IMR-90 (cell line): Measurements from ENCODE around the gene TRIM17. TPM values are rescaled to one million over a fixed set of nuclear protein-coding genes. Genes with fewer than 3 reads are reported as not detected.

Source experiments
- ATAC-seq: fragments of 200-7000 bp; cut with Tn5 transposase; 2 replicates; pipeline ENCODE4 v1.9.1; 2020; ENCODE audit warnings: low read depth, mild to moderate bottlenecking, moderate library complexity
- BruUV-seq: library from RNA; stranded (reverse); fragments of 400-500 nt; replicated peaks from 2 replicates; lab custom pipeline; 2021; lab: Mats Ljungman, UMichigan
- CTCF ChIA-PET: fragments of 300-600 bp; formaldehyde crosslinking; extraction: SDS; loops from one replicate; lab custom pipeline; 2021; ENCODE audit warnings: antibody characterized with exemption; lab: Yijun Ruan, JAX
- POLR2A ChIA-PET: fragments of 300-600 bp; sonication (Branson Sonifier 250); formaldehyde crosslinking; loops from one replicate; lab custom pipeline; 2022; ENCODE audit warnings: antibody characterized with exemption; ENCODE audit not compliant: unreplicated experiment; lab: Charles Lee
- DNase-seq: peaks from one replicate; pipeline ENCODE4 v3.0.0; 2013
- H2AFZ ChIP-seq: replicated peaks from 2 replicates; pipeline ENCODE3; 2013; ENCODE audit warnings: low read length, mild to moderate bottlenecking; ENCODE audit not compliant: poor library complexity
- H2AK5ac ChIP-seq: 2 replicates; pipeline ENCODE4 v1.6.1; 2013; ENCODE audit warnings: low read depth, low read length, inconsistent platforms
- H2AK9ac ChIP-seq: replicated peaks from 2 replicates; pipeline ENCODE3; 2013; ENCODE audit warnings: mild to moderate bottlenecking, low read depth, low read length, moderate library complexity; ENCODE audit not compliant: poor library complexity
- H2BK120ac ChIP-seq: 2 replicates; pipeline ENCODE4 v1.6.1; 2013; ENCODE audit warnings: low read depth, low read length, inconsistent platforms
- H2BK15ac ChIP-seq: 3 replicates; pipeline ENCODE4 v1.6.1; 2013; ENCODE audit warnings: low read depth, low read length, inconsistent platforms
- H2BK20ac ChIP-seq: 2 replicates; pipeline ENCODE4 v1.6.1; 2013; ENCODE audit warnings: low read depth, mild to moderate bottlenecking, inconsistent platforms, low read length, moderate library complexity
- H2BK5ac ChIP-seq: 2 replicates; pipeline ENCODE4 v1.6.1; 2013; ENCODE audit warnings: mild to moderate bottlenecking, low read depth, low read length, inconsistent platforms; ENCODE audit not compliant: poor library complexity, severe bottlenecking
- H3K14ac ChIP-seq: replicated peaks from 2 replicates; pipeline ENCODE4 v1.6.1; 2013; ENCODE audit warnings: low read depth, low read length, inconsistent platforms
- H3K18ac ChIP-seq: 2 replicates; pipeline ENCODE4 v1.6.1; 2013; ENCODE audit warnings: low read depth, low read length, control low read depth
- H3K23ac ChIP-seq: 2 replicates; pipeline ENCODE4 v1.6.1; 2013; ENCODE audit warnings: low read depth, low read length, inconsistent platforms
- H3K27ac ChIP-seq: 2 replicates; pipeline ENCODE4 v1.5.1; 2013; ENCODE audit warnings: mild to moderate bottlenecking, control low read depth, low read length; ENCODE audit not compliant: insufficient read depth
- H3K27me3 ChIP-seq: 2 replicates; pipeline ENCODE4 v1.6.1; 2013; ENCODE audit warnings: low read length; ENCODE audit not compliant: control insufficient read depth, insufficient read depth
- H3K36me3 ChIP-seq: 2 replicates; pipeline ENCODE4 v1.6.1; 2013; ENCODE audit warnings: low read length, mixed read lengths; ENCODE audit not compliant: control insufficient read depth, insufficient read depth
- H3K4ac ChIP-seq: 2 replicates; pipeline ENCODE4 v1.6.1; 2013; ENCODE audit warnings: low read depth, low read length, inconsistent platforms
- H3K4me1 ChIP-seq: 2 replicates; pipeline ENCODE4 v1.6.1; 2013; ENCODE audit warnings: low read length, mixed read lengths; ENCODE audit not compliant: control insufficient read depth, insufficient read depth
- H3K4me2 ChIP-seq: 2 replicates; pipeline ENCODE4 v1.6.1; 2013; ENCODE audit warnings: low read depth, mild to moderate bottlenecking, control low read depth, low read length, moderate library complexity
- H3K4me3 ChIP-seq: 2 replicates; pipeline ENCODE4 v1.5.1; 2013; ENCODE audit warnings: low read depth, mild to moderate bottlenecking, control low read depth, low read length, moderate library complexity; ENCODE audit not compliant: insufficient read depth
- H3K56ac ChIP-seq: 2 replicates; pipeline ENCODE4 v1.6.1; 2013; ENCODE audit warnings: low read length, inconsistent platforms; ENCODE audit not compliant: insufficient read depth; ENCODE audit errors: extremely low read depth
- H3K79me1 ChIP-seq, 2 experiments: 2 replicates each; pipeline ENCODE4 v1.6.1; 2013; ENCODE audit warnings: low read length in 2 of 2, inconsistent platforms in 1 of 2, low read depth in 1 of 2
- H3K9ac ChIP-seq: 2 replicates; pipeline ENCODE4 v1.6.1; 2013; ENCODE audit warnings: low read depth, low read length, control low read depth
- H3K9me1 ChIP-seq: 2 replicates; pipeline ENCODE4 v1.6.1; 2013; ENCODE audit warnings: low read length, inconsistent platforms; ENCODE audit not compliant: insufficient read depth
- H3K9me3 ChIP-seq: 2 replicates; pipeline ENCODE4 v1.6.1; 2013; ENCODE audit warnings: low read length; ENCODE audit not compliant: control insufficient read depth, insufficient read depth
- H4K20me1 ChIP-seq: 2 replicates; pipeline ENCODE4 v1.6.1; 2013; ENCODE audit warnings: low read length, inconsistent platforms; ENCODE audit not compliant: insufficient read depth
- H4K5ac ChIP-seq: 2 replicates; pipeline ENCODE4 v1.6.1; 2013; ENCODE audit warnings: mild to moderate bottlenecking, low read depth, low read length, control low read depth
- H4K8ac ChIP-seq, 2 experiments: 2 replicates each; pipeline ENCODE4 v1.6.1; 2013; ENCODE audit warnings: low read depth in 2 of 2, low read length in 2 of 2, control low read depth in 1 of 2, inconsistent platforms in 1 of 2
- H4K91ac ChIP-seq: 2 replicates; pipeline ENCODE4 v1.6.1; 2013; ENCODE audit warnings: low read depth, low read length, inconsistent platforms; ENCODE audit not compliant: insufficient read depth
- CEBPB ChIP-seq: IDR thresholded peaks from 2 replicates; pipeline ENCODE4 v1.6.1; 2012; ENCODE audit warnings: low read depth, low read length, improper control_type of control experiment
- CHD1 ChIP-seq: IDR thresholded peaks from 2 replicates; pipeline ENCODE4 v1.6.1; 2012; ENCODE audit warnings: low read depth, low read length, improper control_type of control experiment
- MAFK ChIP-seq: IDR thresholded peaks from 2 replicates; pipeline ENCODE4 v1.6.1; 2012; ENCODE audit warnings: low read depth, low read length, improper control_type of control experiment
- MAZ ChIP-seq: IDR thresholded peaks from 2 replicates; pipeline ENCODE4 v1.6.1; 2012; ENCODE audit warnings: low read depth, mild to moderate bottlenecking, low read length, improper control_type of control experiment, moderate library complexity, borderline replicate concordance
- POLR2A ChIP-seq: IDR thresholded peaks from 2 replicates; pipeline ENCODE4 v1.6.1; 2012; ENCODE audit warnings: mild to moderate bottlenecking, low read depth, low read length
- RAD21 ChIP-seq: IDR thresholded peaks from 2 replicates; pipeline ENCODE4 v1.6.1; 2012; ENCODE audit warnings: low read length, improper control_type of control experiment
- RCOR1 ChIP-seq: IDR thresholded peaks from 2 replicates; pipeline ENCODE4 v1.6.1; 2012; ENCODE audit warnings: mild to moderate bottlenecking, low read length, improper control_type of control experiment; ENCODE audit not compliant: insufficient replicate concordance
- RFX5 ChIP-seq: IDR thresholded peaks from 2 replicates; pipeline ENCODE4 v1.8.0; 2012; ENCODE audit warnings: low read depth, mild to moderate bottlenecking, low read length, moderate library complexity
- SMC3 ChIP-seq: fragments of 150-350 bp; IDR thresholded peaks from 2 replicates; pipeline ENCODE4 v1.6.1; 2016; ENCODE audit warnings: low read depth, mild to moderate bottlenecking, antibody characterized with exemption, low read length, moderate library complexity
- WGBS, 2 experiments: methylation state at CpG; one replicate each; pipeline versions ENCODE4 v1.1.5 to v1.1.7; 2013; ENCODE audit warnings: missing lambda C conversion rate in 2 of 2; ENCODE audit not compliant: insufficient read length in 1 of 2; ENCODE audit errors: extremely low coverage in 2 of 2; 5-methylcytosine and 5-hydroxymethylcytosine counted together
- dilution Hi-C: fragments of 300-500 bp; cut with HindIII; formaldehyde crosslinking; loops from one replicate; pipeline ENCODE4 v1.14.3; 2018; ENCODE audit warnings: low sequenced_read_pairs; ENCODE audit not compliant: unreplicated experiment
- in situ Hi-C: fragments of 300-500 bp; cut with MboI; formaldehyde crosslinking; loops from 3 replicates; pipeline ENCODE4 v1.14.3; 2019; ENCODE audit warnings: low sequenced_read_pairs, inconsistent platforms, mixed read lengths
- intact Hi-C: fragments of 100-400 bp; cut with micrococcal nuclease; formaldehyde crosslinking; loops from 2 replicates; pipeline ENCODE4 v1.10.0; 2022
- polyA plus RNA-seq, 3 experiments: library from polyadenylated mRNA; depleted of rRNA; stranded (reverse); fragments of >200 nt; gene quantifications; 2 replicates each; pipeline ENCODE4 v1.2.3, GENCODE V29; 2012; ENCODE audit warnings: low replicate concordance in 1 of 3
- total RNA-seq: library from RNA; depleted of rRNA; stranded (reverse); fragments of >200 nt; gene quantifications from 2 replicates; pipeline ENCODE4 v1.2.3, GENCODE V29; 2012
- TF ChIP-seq, protein P1 (sequence below): fragments of 150-350 bp; IDR thresholded peaks from 2 replicates; pipeline ENCODE4 v1.6.1; 2016; ENCODE audit warnings: low read depth, mild to moderate bottlenecking, low read length, moderate library complexity, borderline replicate concordance
- TF ChIP-seq, protein P2 (sequence below): conservative IDR thresholded peaks from 2 replicates; pipeline ENCODE4 v1.5.1; 2012; ENCODE audit warnings: mild to moderate bottlenecking, low read depth, low read length, improper control_type of control experiment
- TF ChIP-seq, protein P3 (sequence below): fragments of 150-350 bp; IDR thresholded peaks from 2 replicates; pipeline ENCODE4 v1.6.1; 2017; ENCODE audit warnings: mild to moderate bottlenecking, antibody characterized with exemption, low read length, low read depth

TRIM17 gene
- total and polyA plus RNA-seq, 2 of the 4 experiments (the other 2 are of a cell fraction): 0.39 TPM; not detected in 1

DNA sequence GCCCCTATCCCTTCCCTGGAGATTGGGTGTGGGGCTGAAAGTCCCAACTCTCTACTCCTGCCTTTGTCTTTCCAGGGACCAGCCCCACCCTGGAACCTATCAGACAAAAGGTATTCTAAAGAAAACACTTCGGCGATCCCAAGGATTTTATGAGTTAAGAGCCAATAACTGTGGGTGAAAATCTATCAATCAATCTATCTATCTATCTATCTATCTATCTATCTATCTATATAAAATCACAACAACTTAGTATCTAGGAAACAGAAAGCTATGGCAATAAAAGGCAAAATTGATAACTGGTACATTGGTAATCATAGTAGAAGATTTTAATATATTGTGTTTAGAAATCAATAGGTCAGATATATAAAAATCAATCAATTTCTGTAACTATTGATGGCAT is 32.9 kb downstream of the TRIM17 start:
- Histone ChIP-seq H4K8ac (no peak overlapping the region), H3K27ac (no peak overlapping the region), H2BK5ac (no peak overlapping the region), H2BK120ac (no peak overlapping the region), H3K4me2 (no peak overlapping the region), H3K4me1 (peaks cover 6% of the 10 kb centered on the region; the same call in 1 of the 2 replicates), H4K91ac (no peak overlapping the region), H2BK15ac (no peak overlapping the region), H3K56ac (no peak overlapping the region), H3K36me3 (no peaks in the 10 kb centered on the region), H4K20me1 (no peaks in the 10 kb centered on the region), H3K18ac (no peak overlapping the region), H3K27me3 (no peaks in the 10 kb centered on the region), H3K9me3 (no peaks in the 10 kb centered on the region), H2AK5ac (no peak overlapping the region), H3K79me1 (no peaks in the 10 kb centered on the region), H2AK9ac (no peak overlapping the region), H3K4ac (no peak overlapping the region), H2BK20ac (no peak overlapping the region), H3K9ac (no peak overlapping the region), H3K4me3 (no peak overlapping the region), H3K23ac (no peak overlapping the region), H2AFZ (no peak overlapping the region), H4K5ac (no peak overlapping the region), H3K14ac (no peak overlapping the region), H3K9me1 (peaks cover 5% of the 10 kb centered on the region; the same call in 1 of the 2 replicates)
- BruUV-seq: no TSS peak
- dilution Hi-C loops (no loop called here), in situ Hi-C loops (no loop called here), intact Hi-C loops (no loop called here)
- ChIA-PET CTCF (interaction anchor here (2.2 kb wide), 1 partner anchor 9 kb away, joined by 6 read pairs; no protein-coding TSS in a partner anchor), POLR2A (no interaction called here)
- DNase-seq: no peak
- WGBS, 2 experiments: no CpG with 5 or more reads among the region's 2 CpGs
- TF ChIP-seq CEBPB (no peak), MAZ (no peak), MAFK (no peak), POLR2A (no peak), SMC3 (no peak), RAD21 (no peak), RFX5 (no peak), CHD1 (no peak), RCOR1 (no peak)
- TF ChIP-seq, protein P1, sequence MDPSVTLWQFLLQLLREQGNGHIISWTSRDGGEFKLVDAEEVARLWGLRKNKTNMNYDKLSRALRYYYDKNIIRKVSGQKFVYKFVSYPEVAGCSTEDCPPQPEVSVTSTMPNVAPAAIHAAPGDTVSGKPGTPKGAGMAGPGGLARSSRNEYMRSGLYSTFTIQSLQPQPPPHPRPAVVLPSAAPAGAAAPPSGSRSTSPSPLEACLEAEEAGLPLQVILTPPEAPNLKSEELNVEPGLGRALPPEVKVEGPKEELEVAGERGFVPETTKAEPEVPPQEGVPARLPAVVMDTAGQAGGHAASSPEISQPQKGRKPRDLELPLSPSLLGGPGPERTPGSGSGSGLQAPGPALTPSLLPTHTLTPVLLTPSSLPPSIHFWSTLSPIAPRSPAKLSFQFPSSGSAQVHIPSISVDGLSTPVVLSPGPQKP: no peak
- TF ChIP-seq, protein P2, sequence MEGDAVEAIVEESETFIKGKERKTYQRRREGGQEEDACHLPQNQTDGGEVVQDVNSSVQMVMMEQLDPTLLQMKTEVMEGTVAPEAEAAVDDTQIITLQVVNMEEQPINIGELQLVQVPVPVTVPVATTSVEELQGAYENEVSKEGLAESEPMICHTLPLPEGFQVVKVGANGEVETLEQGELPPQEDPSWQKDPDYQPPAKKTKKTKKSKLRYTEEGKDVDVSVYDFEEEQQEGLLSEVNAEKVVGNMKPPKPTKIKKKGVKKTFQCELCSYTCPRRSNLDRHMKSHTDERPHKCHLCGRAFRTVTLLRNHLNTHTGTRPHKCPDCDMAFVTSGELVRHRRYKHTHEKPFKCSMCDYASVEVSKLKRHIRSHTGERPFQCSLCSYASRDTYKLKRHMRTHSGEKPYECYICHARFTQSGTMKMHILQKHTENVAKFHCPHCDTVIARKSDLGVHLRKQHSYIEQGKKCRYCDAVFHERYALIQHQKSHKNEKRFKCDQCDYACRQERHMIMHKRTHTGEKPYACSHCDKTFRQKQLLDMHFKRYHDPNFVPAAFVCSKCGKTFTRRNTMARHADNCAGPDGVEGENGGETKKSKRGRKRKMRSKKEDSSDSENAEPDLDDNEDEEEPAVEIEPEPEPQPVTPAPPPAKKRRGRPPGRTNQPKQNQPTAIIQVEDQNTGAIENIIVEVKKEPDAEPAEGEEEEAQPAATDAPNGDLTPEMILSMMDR: no peak
- TF ChIP-seq, protein P3, sequence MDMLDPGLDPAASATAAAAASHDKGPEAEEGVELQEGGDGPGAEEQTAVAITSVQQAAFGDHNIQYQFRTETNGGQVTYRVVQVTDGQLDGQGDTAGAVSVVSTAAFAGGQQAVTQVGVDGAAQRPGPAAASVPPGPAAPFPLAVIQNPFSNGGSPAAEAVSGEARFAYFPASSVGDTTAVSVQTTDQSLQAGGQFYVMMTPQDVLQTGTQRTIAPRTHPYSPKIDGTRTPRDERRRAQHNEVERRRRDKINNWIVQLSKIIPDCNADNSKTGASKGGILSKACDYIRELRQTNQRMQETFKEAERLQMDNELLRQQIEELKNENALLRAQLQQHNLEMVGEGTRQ: no peak
- ATAC-seq: no peak
